ENCODE results near the gene FAM20C.
"Not testable (repeated sequence)": the region's sequence is repeated elsewhere in the genome, so short reads cannot be mapped to it uniquely, and the experiment has no call there.

FAM20C gene

GRCh38 chr7:240887-241421 lies 48.6 kb downstream of the FAM20C start:
- DNase-seq (ENCODE audit: low read depth), result no peak
- no peak overlapping the region for H3K4me3 ChIP-seq (ENCODE audit: low read depth, low read length)
- no peak for TF ChIP-seq CTCF (IDR thresholded peaks at IDR 0.05; ENCODE audit: control insufficient read depth, extremely low read depth, insufficient read depth)

- no peak for TF ChIP-seq CTCF (IDR thresholded peaks at IDR 0.05; ENCODE audit: control insufficient read depth, extremely low read depth, insufficient read depth)
- DNase-seq (ENCODE audit: low read depth), result no peak
- H3K4me3 ChIP-seq (ENCODE audit: low read depth, low read length), result no peak overlapping the region
Measured at GRCh38 chr7:241513-241912, 49.1 kb downstream of the FAM20C start.

GRCh38 chr7:242826-243579 lies 50.6 kb downstream of the FAM20C start:
- not testable (repeated sequence) for DNase-seq (ENCODE audit: low read depth); H3K4me3 ChIP-seq (ENCODE audit: low read depth, low read length)

- H3K4me3 ChIP-seq (ENCODE audit: low read depth, low read length); DNase-seq (ENCODE audit: low read depth): not testable (repeated sequence)
Measured at GRCh38 chr7:243580-243978, 51.2 kb downstream of the FAM20C start.

GRCh38 chr7:244974-245373 lies 52.6 kb downstream of the FAM20C start:
- no peak for DNase-seq (ENCODE audit: low read depth)
- TF ChIP-seq CTCF (IDR thresholded peaks at IDR 0.05; ENCODE audit: control insufficient read depth, extremely low read depth, insufficient read depth), result no peak
- no peak overlapping the region for H3K4me3 ChIP-seq (ENCODE audit: low read depth, low read length)

- no peak for DNase-seq (ENCODE audit: low read depth)
- TF ChIP-seq CTCF (IDR thresholded peaks at IDR 0.05; ENCODE audit: control insufficient read depth, extremely low read depth, insufficient read depth), result no peak
- no peak overlapping the region for H3K4me3 ChIP-seq (ENCODE audit: low read depth, low read length)
Measured at GRCh38 chr7:245574-246295, 53.4 kb downstream of the FAM20C start.

- DNase-seq (ENCODE audit: low read depth), result no peak
- no peak for TF ChIP-seq CTCF (IDR thresholded peaks at IDR 0.05; ENCODE audit: control insufficient read depth, extremely low read depth, insufficient read depth)
- no peak overlapping the region for H3K4me3 ChIP-seq (ENCODE audit: low read depth, low read length)
Measured at GRCh38 chr7:246451-246850, 54.1 kb downstream of the FAM20C start.

- DNase-seq (ENCODE audit: low read depth), result no peak
- TF ChIP-seq CTCF (IDR thresholded peaks at IDR 0.05; ENCODE audit: control insufficient read depth, extremely low read depth, insufficient read depth), result no peak
- no peak overlapping the region for H3K4me3 ChIP-seq (ENCODE audit: low read depth, low read length)
Measured at GRCh38 chr7:247181-247580, 54.8 kb downstream of the FAM20C start.

All from LNCaP clone FGC (cell line).